Right lobe of liver (tissue), 4 donors: Measurements from ENCODE around the gene PLCL1.

Experiments used
- CTCF ChIP-seq, 4 donors: fragments of 200-600 bp in 3 of 4; fragments of 450-650 bp in 1 of 4; IDR thresholded peaks; one replicate each; pipeline versions ENCODE4 v1.5.1 to v1.8.0; 2016 to 2022; ENCODE audit warnings: antibody characterized with exemption in 4 of 4, mild to moderate bottlenecking in 2 of 4
- POLR2A ChIP-seq: fragments of 450-650 bp; IDR thresholded peaks from one replicate; pipeline ENCODE4 v1.6.1; 2017; ENCODE audit warnings: antibody characterized with exemption, mild to moderate bottlenecking
- donor health status: DM: no; HTN: no; CAD: no.
- donor health status: DM: no; HTN: no; CAD: no.
- donor health status: DM: no; HTN: yes; CAD: no.

- no peak for TF ChIP-seq CTCF (IDR thresholded peaks at IDR 0.05)
- TF ChIP-seq POLR2A = no peak
These were observed 338.8 kb downstream of the PLCL1 start for GRCh38 chr2:198143156-198143555.
